Endothelial cell of umbilical vein (primary cell): ENCODE results near the gene PRXL2B. TPM values are rescaled to one million over a fixed set of nuclear protein-coding genes. Genes with fewer than 3 reads are reported as not detected.
A peak's percentile ranks its signal among the peaks of the same experiment; 100 is the strongest.

Source experiments
- BruUV-seq: library from RNA; stranded (reverse); fragments of 400-500 nt; replicated peaks from 2 replicates; lab custom pipeline; 2021; lab: Mats Ljungman, UMichigan
- CTCF ChIA-PET: fragments of 300-600, 350-600 bp; sonication (Branson Sonifier 250); formaldehyde crosslinking; loops from one replicate; lab custom pipeline; 2021; ENCODE audit warnings: antibody characterized with exemption, inconsistent platforms; lab: Charles Lee
- POLR2A ChIA-PET: fragments of 300-600, 350-600 bp; sonication (Branson Sonifier 250); formaldehyde crosslinking; loops from one replicate; lab custom pipeline; 2021; ENCODE audit warnings: antibody characterized with exemption, inconsistent platforms; lab: Charles Lee
- DNase-seq: peaks from one replicate; pipeline ENCODE4 v3.0.0-alpha.2; 2011; ENCODE audit warnings: low read depth, low spot score
- FAIRE-seq: peaks from 2 replicates; lab custom pipeline; 2011; peaks lifted over from hg19 to GRCh38; lab: Jason Lieb, UNC
- H2AFZ ChIP-seq: 2 replicates; pipeline ENCODE4 v1.6.0; 2012; ENCODE audit warnings: low read depth, low read length, control low read depth, inconsistent platforms
- H3K27ac ChIP-seq: 2 replicates; pipeline ENCODE4 v1.5.1; 2011; ENCODE audit warnings: low read depth, mild to moderate bottlenecking, control low read depth, low read length, moderate library complexity; ENCODE audit not compliant: insufficient read depth
- H3K27me3 ChIP-seq, 2 experiments: 2 replicates each; pipeline versions ENCODE4 v1.6.0 to v1.6.1; 2011; ENCODE audit warnings: low read length in 2 of 2, mixed read lengths in 1 of 2; ENCODE audit not compliant: control insufficient read depth in 2 of 2, insufficient read depth in 2 of 2
- H3K36me3 ChIP-seq, 2 experiments: 2 replicates in 1 of 2; 3 replicates in 1 of 2; pipeline ENCODE4 v1.5.1; 2011; ENCODE audit warnings: low read length in 2 of 2, mild to moderate bottlenecking in 1 of 2, moderate library complexity in 1 of 2; ENCODE audit not compliant: control insufficient read depth in 2 of 2, insufficient read depth in 2 of 2; ENCODE audit errors: extremely low read depth in 1 of 2
- H3K4me1 ChIP-seq: 3 replicates; pipeline ENCODE4 v1.5.1; 2011; ENCODE audit warnings: mild to moderate bottlenecking, low read length; ENCODE audit not compliant: control insufficient read depth, insufficient read depth; ENCODE audit errors: extremely low read depth
- H3K4me2 ChIP-seq: 2 replicates; pipeline ENCODE4 v1.6.1; 2011; ENCODE audit warnings: low read length, control low read depth, mixed read lengths; ENCODE audit not compliant: insufficient read depth
- H3K4me3 ChIP-seq, 3 experiments: fragments of 200-600 bp in 1 of 3; sonication (generic), shearing (Covaris generic) in 1 of 3; replicated peaks in 1 of 3; 2 replicates each; pipeline ENCODE4 v1.5.1; 2011 to 2016; ENCODE audit warnings: control low read depth in 3 of 3, low read length in 3 of 3, mild to moderate bottlenecking in 2 of 3, inconsistent platforms in 1 of 3, low read depth in 1 of 3, moderate library complexity in 1 of 3; ENCODE audit not compliant: insufficient read depth in 1 of 3
- H3K79me2 ChIP-seq: 2 replicates; pipeline ENCODE4 v1.6.0; 2012; ENCODE audit warnings: low read length, inconsistent platforms; ENCODE audit not compliant: control insufficient read depth, insufficient read depth
- H3K9ac ChIP-seq: replicated peaks from 2 replicates; pipeline ENCODE3; 2011; ENCODE audit warnings: low read length, control low read depth; ENCODE audit not compliant: insufficient read depth; ENCODE audit errors: extremely low read depth
- H3K9me1 ChIP-seq: replicated peaks from 3 replicates; pipeline ENCODE4 v1.6.0; 2011; ENCODE audit warnings: mild to moderate bottlenecking, low read length; ENCODE audit not compliant: control insufficient read depth, insufficient read depth; ENCODE audit errors: extremely low read depth
- H3K9me3 ChIP-seq: replicated peaks from 2 replicates; pipeline ENCODE4 v1.5.1; 2012; ENCODE audit warnings: low read length, inconsistent platforms; ENCODE audit not compliant: control insufficient read depth, insufficient read depth
- H4K20me1 ChIP-seq: replicated peaks from 2 replicates; pipeline ENCODE3; 2011; ENCODE audit warnings: mild to moderate bottlenecking, low read length; ENCODE audit not compliant: control insufficient read depth, insufficient read depth; ENCODE audit errors: extremely low read depth
- CTCF ChIP-seq, 2 donors: IDR thresholded peaks; 1 replicate in 1 of 2; 2 replicates in 1 of 2; pipeline ENCODE4 v1.5.1; 2011; ENCODE audit warnings: low read length in 2 of 2, mild to moderate bottlenecking in 2 of 2, moderate library complexity in 2 of 2, control low read depth in 1 of 2, inconsistent platforms in 1 of 2, low read depth in 1 of 2; ENCODE audit not compliant: insufficient read depth in 1 of 2; ENCODE audit errors: extremely low read depth in 1 of 2
- EZH2 ChIP-seq: IDR thresholded peaks from 2 replicates; pipeline ENCODE4 v1.6.1; 2012; ENCODE audit warnings: borderline replicate concordance, low read depth, mild to moderate bottlenecking, moderate library complexity, low read length, inconsistent platforms; ENCODE audit not compliant: severe bottlenecking
- FOS ChIP-seq: IDR thresholded peaks from 2 replicates; pipeline ENCODE4 v1.6.1; 2011; ENCODE audit warnings: mild to moderate bottlenecking, low read length, moderate library complexity, borderline replicate concordance; ENCODE audit not compliant: insufficient read depth
- GATA2 ChIP-seq: IDR thresholded peaks from 2 replicates; pipeline ENCODE4 v1.7.0; 2011; ENCODE audit warnings: low read depth, mild to moderate bottlenecking, moderate library complexity, mixed read lengths, low read length; ENCODE audit not compliant: insufficient read length, insufficient read depth
- MAX ChIP-seq: IDR thresholded peaks from 2 replicates; pipeline ENCODE4 v1.6.1; 2011; ENCODE audit not compliant: insufficient read depth, insufficient read length
- MYC ChIP-seq: IDR thresholded peaks from one replicate; pipeline ENCODE4 v1.6.1; 2011; ENCODE audit warnings: mild to moderate bottlenecking, low read depth, low read length
- POLR2A ChIP-seq: IDR thresholded peaks from 2 replicates; pipeline ENCODE4 v1.6.1; 2012; ENCODE audit warnings: low read depth, mild to moderate bottlenecking, control low read depth, low read length
- POLR2AphosphoS5 ChIP-seq: IDR thresholded peaks from 2 replicates; pipeline ENCODE4 v1.6.1; 2012; ENCODE audit warnings: low read depth, mild to moderate bottlenecking, control low read depth, low read length, moderate library complexity; ENCODE audit not compliant: insufficient read depth
- dilution Hi-C: fragments of 300-500 bp; cut with MboI; formaldehyde crosslinking; loops from one replicate; pipeline ENCODE4 v1.15.0; 2019; ENCODE audit warnings: low sequenced_read_pairs; ENCODE audit not compliant: extremely low pct_ligation_motif_present
- intact Hi-C: fragments of 100-400 bp; cut with micrococcal nuclease; formaldehyde crosslinking; loops from one replicate; pipeline ENCODE4 v1.10.0; 2022
- polyA plus RNA-seq, 4 experiments: library from polyadenylated mRNA; depleted of rRNA in 3 of 4; stranded (reverse) in 3 of 4; unstranded in 1 of 4; fragments of >200 nt; gene quantifications; 2 replicates each; pipeline versions ENCODE4 v1.2.1 to v1.2.3, GENCODE V29; 2011 to 2012; ENCODE audit warnings: missing spikeins in 1 of 4
- total RNA-seq: library from RNA; stranded (reverse); gene quantifications from 2 replicates; pipeline ENCODE4 v1.2.3, GENCODE V29; 2021

PRXL2B gene
- total and polyA plus RNA-seq, 2 donors (not counting 3 experiments of a cell fraction or from before 2014, with no cell fraction given): 29.6 to 55.8 TPM

GRCh38 chr1:2561446-2561845, 25.1 kb upstream of the PRXL2B start:
- no peak for TF ChIP-seq MAX
- TF ChIP-seq MYC: no peak

GRCh38 chr1:2561898-2562895, 24.4 kb upstream of the PRXL2B start:
- H3K36me3 ChIP-seq: peaks cover 0 to 9% of the 10 kb centered on the region in 2 experiments
- H3K4me1 ChIP-seq: no peaks in the 10 kb centered on the region
- intact Hi-C loops: no loop called here
- no peaks in the 10 kb centered on the region for H3K27me3 ChIP-seq
- BruUV-seq: no TSS peak
- H3K4me3 ChIP-seq: no peak overlapping the region
- TF ChIP-seq POLR2A: no peak
- TF ChIP-seq POLR2AphosphoS5: no peak
- TF ChIP-seq GATA2: no peak
- TF ChIP-seq MAX: no peak
- TF ChIP-seq FOS: no peak
- peak; percentile 20 to 23 for TF ChIP-seq CTCF (IDR thresholded peaks at IDR 0.05; ENCODE audit: extremely low read depth in 1 of 2, insufficient read depth in 1 of 2, low read depth in 1 of 2, low read length in 2 of 2)
- no peak for TF ChIP-seq EZH2
- no peak for DNase-seq
- no peak overlapping the region for H3K4me2 ChIP-seq
- dilution Hi-C loops: no loop called here
- H3K9me3 ChIP-seq: no peaks in the 10 kb centered on the region
- CTCF ChIA-PET: interaction anchor here (1.2 to 2.8 kb wide), 8 partner anchors 8 to 891 kb away, joined by 3 to 14 read pairs (median 6); partner anchors contain the start of gene PRXL2B
- FAIRE-seq: no peak
- H3K27ac ChIP-seq: no peak overlapping the region
- H3K9me1 ChIP-seq: no peaks in the 10 kb centered on the region
- no peak overlapping the region for H3K9ac ChIP-seq
- POLR2A ChIA-PET: no interaction called here
- no peaks in the 10 kb centered on the region for H4K20me1 ChIP-seq
- no peaks in the 10 kb centered on the region for H3K79me2 ChIP-seq
- H2AFZ ChIP-seq: no peak overlapping the region

More at GRCh38 chr1:2561446-2561845, 25.1 kb upstream of the PRXL2B start:
- FAIRE-seq: no peak
- no peak for DNase-seq
- Histone ChIP-seq H3K9me3 (no peaks in the 10 kb centered on the region), H4K20me1 (no peaks in the 10 kb centered on the region), H3K27ac (no peak overlapping the region), H3K4me1 (no peaks in the 10 kb centered on the region), H3K4me3 (no peak overlapping the region), H3K4me2 (no peak overlapping the region), H3K79me2 (no peaks in the 10 kb centered on the region), H3K36me3 (peaks cover 0 to 9% of the 10 kb centered on the region in 2 experiments), H3K9ac (no peak overlapping the region), H3K27me3 (no peaks in the 10 kb centered on the region), H2AFZ (no peak overlapping the region), H3K9me1 (no peaks in the 10 kb centered on the region)
- intact Hi-C loops: no loop called here
- BruUV-seq: no TSS peak
- CTCF ChIA-PET: interaction anchor here (1.0 to 2.8 kb wide), 9 partner anchors 9 to 891 kb away, joined by 3 to 14 read pairs (median 5); partner anchors contain the start of gene PRXL2B
- POLR2A ChIA-PET: no interaction called here
- dilution Hi-C loops: no loop called here
